K562 (cell line): ENCODE data around the gene GAL3ST3. TPM values are rescaled to one million over a fixed set of nuclear protein-coding genes. Genes with fewer than 3 reads are reported as not detected.

ENCODE experiments used
- ATAC-seq: fragments of 200-7000 bp; cut with Tn5 transposase; 3 replicates; pipeline ENCODE4 v1.9.1; 2020; ENCODE audit warnings: moderate library complexity
- BruUV-seq: library from RNA; stranded (reverse); fragments of 400-500 nt; replicated peaks from 2 replicates; lab custom pipeline; 2021; lab: Mats Ljungman, UMichigan
- CTCF ChIA-PET: fragments of 300-600 bp; formaldehyde crosslinking; extraction: SDS; loops from one replicate; lab custom pipeline; 2021; ENCODE audit warnings: low intra/inter-chr PET ratio; lab: Yijun Ruan, JAX
- POLR2A ChIA-PET: fragments of 300-600, 350-650 bp; sonication (Branson Sonifier 250); formaldehyde crosslinking; extraction: SDS; loops from one replicate; lab custom pipeline; 2021; ENCODE audit warnings: antibody characterized with exemption, inconsistent platforms; lab: Yijun Ruan, JAX
- DNase-seq, 4 experiments: peaks; one replicate each; pipeline versions ENCODE4 v3.0.0 to v3.0.0-alpha.2; 2011 to 2018; ENCODE audit warnings: low spot score in 3 of 4, mixed read lengths in 3 of 4; ENCODE audit errors: extremely low read depth in 1 of 4
- FAIRE-seq: peaks from 2 replicates; lab custom pipeline; 2011; peaks lifted over from hg19 to GRCh38; lab: Jason Lieb, UNC
- H2AFZ ChIP-seq: 2 replicates; pipeline ENCODE4 v1.6.0; 2011; ENCODE audit warnings: low read depth, low read length, control low read depth, inconsistent platforms
- H3K27ac ChIP-seq: fragments of 200-600 bp; 3 replicates; pipeline ENCODE4 v1.8.0; 2011; ENCODE audit warnings: low read depth, mild to moderate bottlenecking, control low read depth, inconsistent platforms, low read length, moderate library complexity, mixed read lengths; ENCODE audit errors: extremely low read depth
- H3K27me3 ChIP-seq, 2 experiments: fragments of 300-600 bp in 1 of 2; 2 replicates in 1 of 2; 3 replicates in 1 of 2; pipeline versions ENCODE4 v1.6.0 to v1.8.0; 2011; ENCODE audit warnings: inconsistent platforms in 2 of 2, low read length in 2 of 2, mild to moderate bottlenecking in 1 of 2, mixed read lengths in 1 of 2, moderate library complexity in 1 of 2; ENCODE audit not compliant: control insufficient read depth in 2 of 2, insufficient read depth in 2 of 2
- H3K36me3 ChIP-seq: fragments of 300-600 bp; 3 replicates; pipeline ENCODE4 v1.8.0; 2011; ENCODE audit warnings: mild to moderate bottlenecking, low read length, inconsistent platforms; ENCODE audit not compliant: control insufficient read depth, insufficient read depth
- H3K4me1 ChIP-seq, 2 experiments: fragments of 200-600 bp in 1 of 2; replicated peaks in 1 of 2; 2 replicates in 1 of 2; 3 replicates in 1 of 2; pipeline versions ENCODE4 v1.5.1 to v1.8.0; 2011; ENCODE audit warnings: inconsistent platforms in 2 of 2, low read length in 2 of 2, mild to moderate bottlenecking in 1 of 2, mixed read lengths in 1 of 2, moderate library complexity in 1 of 2; ENCODE audit not compliant: control insufficient read depth in 2 of 2, insufficient read depth in 2 of 2
- H3K4me2 ChIP-seq: 2 replicates; pipeline ENCODE4 v1.6.1; 2011; ENCODE audit warnings: low read length, control low read depth, inconsistent platforms, mixed read lengths; ENCODE audit not compliant: insufficient read depth
- H3K4me3 ChIP-seq: fragments of 200-600 bp; sonication (generic), shearing (Covaris generic); 2 replicates; pipeline ENCODE4 v1.5.1; 2016; ENCODE audit warnings: control low read depth, inconsistent platforms
- H3K79me2 ChIP-seq: fragments of 200-600 bp; 3 replicates; pipeline ENCODE4 v1.8.0; 2011; ENCODE audit warnings: low read length, inconsistent platforms; ENCODE audit not compliant: control insufficient read depth, insufficient read depth
- H3K9ac ChIP-seq, 2 experiments: 2 replicates each; pipeline versions ENCODE4 v1.6.0 to v1.6.1; 2011; ENCODE audit warnings: low read depth in 2 of 2, low read length in 2 of 2, control low read depth in 1 of 2, inconsistent platforms in 1 of 2, mild to moderate bottlenecking in 1 of 2, mixed read lengths in 1 of 2; ENCODE audit not compliant: insufficient read depth in 1 of 2
- H3K9me1 ChIP-seq: one replicate; pipeline ENCODE4 v1.6.0; 2011; ENCODE audit warnings: inconsistent platforms, mild to moderate bottlenecking, low read length, moderate library complexity; ENCODE audit not compliant: control insufficient read depth, insufficient read depth
- H3K9me3 ChIP-seq: replicated peaks from 2 replicates; pipeline ENCODE4 v1.5.1; 2011; ENCODE audit warnings: low read depth, low read length, inconsistent platforms; ENCODE audit not compliant: control insufficient read depth, insufficient read depth
- H4K20me1 ChIP-seq: replicated peaks from 2 replicates; pipeline ENCODE4 v1.6.1; 2011; ENCODE audit warnings: low read length, inconsistent platforms, mixed read lengths; ENCODE audit not compliant: control insufficient read depth, insufficient read depth
- CBFA2T3 ChIP-seq: fragments of 450-650 bp; IDR thresholded peaks from 2 replicates; pipeline ENCODE4 v1.6.1; 2017
- DACH1 ChIP-seq: fragments of 450-650 bp; IDR thresholded peaks from 2 replicates; pipeline ENCODE4 v1.6.1; 2018; ENCODE audit not compliant: partially characterized antibody
- ETV6 ChIP-seq, 3 experiments: fragments of 150-350 bp in 1 of 3; sonication (generic) in 1 of 3; formaldehyde crosslinking in 1 of 3; IDR thresholded peaks; 2 replicates each; pipeline versions ENCODE4 v1.6.1 to v1.8.0; 2014 to 2022; ENCODE audit warnings: borderline replicate concordance in 2 of 3, low read depth in 2 of 3, antibody characterized with exemption in 1 of 3, low read length in 1 of 3, mild to moderate bottlenecking in 1 of 3, missing genetic modification reagents in 1 of 3
- LCOR ChIP-seq: sonication (generic); formaldehyde crosslinking; IDR thresholded peaks from 2 replicates; pipeline ENCODE4 v1.8.0; 2022; ENCODE audit warnings: mild to moderate bottlenecking, missing genetic modification reagents
- RBM14 ChIP-seq: fragments of 200-400 bp; formaldehyde crosslinking; IDR thresholded peaks from 2 replicates; pipeline ENCODE4 v1.6.1; 2018; ENCODE audit warnings: low read depth, mild to moderate bottlenecking, low read length, moderate library complexity, borderline replicate concordance; ENCODE audit not compliant: insufficient read depth
- SP1 ChIP-seq: sonication (generic); formaldehyde crosslinking; IDR thresholded peaks from 2 replicates; pipeline ENCODE4 v1.8.1; 2022; ENCODE audit warnings: mild to moderate bottlenecking, missing genetic modification reagents
- SPI1 ChIP-seq: IDR thresholded peaks from 2 replicates; pipeline ENCODE4 v1.6.1; 2011; ENCODE audit warnings: low read depth, low read length, control low read depth, borderline replicate concordance
- ZNF311 ChIP-seq: fragments of 250-450 bp; sonication (Bioruptor Pico); IDR thresholded peaks from 2 replicates; pipeline ENCODE4 v1.4.0; 2020; ENCODE audit warnings: mild to moderate bottlenecking, moderate library complexity
- WGBS: fragments of 100-300 bp; shearing (Covaris generic); methylation state at CpG from one replicate; pipeline ENCODE4 v1.1.6; 2016; ENCODE audit warnings: low coverage, mixed read lengths; ENCODE audit not compliant: insufficient coverage; ENCODE audit errors: missing lambda C conversion rate; 5-methylcytosine and 5-hydroxymethylcytosine counted together
- in situ Hi-C: fragments of 300-500 bp; cut with MboI; formaldehyde crosslinking; loops from 4 replicates; pipeline ENCODE4 v1.15.0; 2018; ENCODE audit warnings: inconsistent platforms, mixed read lengths
- intact Hi-C: fragments of 100-400 bp; cut with micrococcal nuclease; formaldehyde crosslinking; loops from 2 replicates; pipeline ENCODE4 v1.14.2; 2022
- polyA plus RNA-seq, 8 experiments: library from polyadenylated mRNA; depleted of rRNA in 4 of 8; stranded (reverse) in 5 of 8; unstranded in 3 of 8; fragments of >200 nt; fragmentation: Nextera tagmentation in 2 of 8; fragmentation: Illumina TruSeq in 1 of 8; extraction: Ambion mirVana in 2 of 8; extraction: Trizol in 1 of 8; gene quantifications; 2 replicates each; pipeline versions ENCODE4 v1.2.1 to v1.2.3, GENCODE V29; 2011 to 2014; ENCODE audit warnings: inconsistent platforms in 1 of 8, missing spikeins in 1 of 8
- total RNA-seq, 7 experiments: library from RNA; depleted of rRNA in 6 of 7; stranded (reverse); fragments of >200 nt in 6 of 7; fragmentation: Illumina TruSeq in 2 of 7; extraction: Trizol in 2 of 7; gene quantifications; 2 replicates each; pipeline versions ENCODE4 v1.2.1 to v1.2.3, GENCODE V29; 2011 to 2021; ENCODE audit warnings: low replicate concordance in 1 of 7
- TF ChIP-seq, protein P1 (sequence below): fragments of 450-650 bp; IDR thresholded peaks from one replicate; pipeline ENCODE4 v1.6.1; 2018; ENCODE audit warnings: mild to moderate bottlenecking, moderate library complexity; ENCODE audit not compliant: partially characterized antibody
- TF ChIP-seq, protein P2 (sequence below): sonication (generic); formaldehyde crosslinking; IDR thresholded peaks from 2 replicates; pipeline ENCODE4 v1.9.0; 2022; ENCODE audit warnings: mild to moderate bottlenecking, missing genetic modification reagents
- TF ChIP-seq, protein P3 (sequence below): conservative IDR thresholded peaks from 2 replicates; pipeline ENCODE4 v1.6.1; 2011; ENCODE audit warnings: low read depth, mild to moderate bottlenecking, low read length; ENCODE audit not compliant: control insufficient read depth
- TF ChIP-seq, protein P4 (sequence below): sonication (generic); formaldehyde crosslinking; IDR thresholded peaks from 2 replicates; pipeline ENCODE4 v1.8.0; 2023; ENCODE audit warnings: missing genetic modification reagents, mild to moderate bottlenecking, borderline replicate concordance

GAL3ST3 gene
- total and polyA plus RNA-seq, 9 of the 15 experiments (the other 6 are each of a cell fraction or from before 2014, with no cell fraction given), result not detected

DNA sequence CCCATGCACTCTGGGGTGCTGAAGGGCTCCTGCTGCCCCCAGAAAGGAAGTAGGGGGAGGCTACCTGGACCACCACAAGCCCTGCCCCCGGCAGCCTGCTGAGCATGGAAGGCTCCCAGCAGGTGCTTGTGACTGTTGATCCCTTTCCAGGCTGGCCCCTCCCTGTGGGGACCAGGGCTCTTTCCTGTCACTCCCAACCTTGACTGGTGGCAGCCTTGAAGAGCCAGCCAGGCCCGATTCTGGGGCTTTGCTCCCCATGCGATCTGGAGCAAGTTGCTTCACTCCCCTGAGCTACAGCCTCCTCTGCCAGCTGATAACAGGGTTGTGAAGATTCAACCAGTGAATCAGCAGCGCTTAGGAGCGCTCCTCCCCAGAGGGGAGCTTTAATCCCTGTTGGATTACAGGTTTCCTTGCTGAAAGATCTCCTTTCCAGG, 41.7 kb downstream of the GAL3ST3 start:
- ChIA-PET CTCF (no interaction called here), POLR2A (interaction anchor here (0.6 to 3.3 kb wide), 8 partner anchors 8 to 149 kb away, joined by 3 to 13 read pairs (median 4); partner anchors contain the start of genes CATSPER1 and CFL1)
- H3K9me1 ChIP-seq, result no peaks in the 10 kb centered on the region
- FAIRE-seq (peak; percentile 60), DNase-seq (peak in 2 of 4 experiments; percentile 53 to 64), ATAC-seq (peak; percentile 58)
- peaks cover 17% of the 10 kb centered on the region for H3K79me2 ChIP-seq
- no peaks in the 10 kb centered on the region for H3K9me3 ChIP-seq
- peak overlapping the region in 1 of 2 experiments; percentile 75; a peak in 1 of 4 replicates for H3K9ac ChIP-seq
- in situ Hi-C loops (no loop called here), intact Hi-C loops (no loop called here)
- BruUV-seq, result no TSS peak
- H3K4me2 ChIP-seq, result no peak overlapping the region
- peaks cover 23 to 36% of the 10 kb centered on the region in 2 experiments; a peak in 4 of 5 replicates for H3K4me1 ChIP-seq
- peaks cover 24% of the 10 kb centered on the region; the same call in 2 of the 3 replicates for H3K36me3 ChIP-seq
- 16% methylated on average over 5 of the region's 5 CpGs for WGBS
- no peaks in the 10 kb centered on the region for H3K27me3 ChIP-seq
- H4K20me1 ChIP-seq, result no peaks in the 10 kb centered on the region
- no peak overlapping the region for H2AFZ ChIP-seq
- H3K4me3 ChIP-seq, result no peak overlapping the region
- H3K27ac ChIP-seq, result no peak overlapping the region
- TF ChIP-seq RBM14 (no peak), SPI1 (no peak), ETV6 (IDR thresholded peaks at IDR 0.05; ENCODE audit: borderline replicate concordance in 1 of 2, low read depth in 2 of 2, low read length in 1 of 2) (no peak), ETV6 (CRISPR knock-in tag; IDR thresholded peaks at IDR 0.05; ENCODE audit: borderline replicate concordance) (no peak), DACH1 (peak; percentile 17), SP1 (CRISPR knock-in tag) (no peak), LCOR (CRISPR knock-in tag) (0 out of 2 replicates have a peak, but pooled peaks have one; percentile 43), ZNF311 (no peak), CBFA2T3 (0 out of 2 replicates have a peak, but pooled peaks have one; percentile 18)
- TF ChIP-seq, protein P1, sequence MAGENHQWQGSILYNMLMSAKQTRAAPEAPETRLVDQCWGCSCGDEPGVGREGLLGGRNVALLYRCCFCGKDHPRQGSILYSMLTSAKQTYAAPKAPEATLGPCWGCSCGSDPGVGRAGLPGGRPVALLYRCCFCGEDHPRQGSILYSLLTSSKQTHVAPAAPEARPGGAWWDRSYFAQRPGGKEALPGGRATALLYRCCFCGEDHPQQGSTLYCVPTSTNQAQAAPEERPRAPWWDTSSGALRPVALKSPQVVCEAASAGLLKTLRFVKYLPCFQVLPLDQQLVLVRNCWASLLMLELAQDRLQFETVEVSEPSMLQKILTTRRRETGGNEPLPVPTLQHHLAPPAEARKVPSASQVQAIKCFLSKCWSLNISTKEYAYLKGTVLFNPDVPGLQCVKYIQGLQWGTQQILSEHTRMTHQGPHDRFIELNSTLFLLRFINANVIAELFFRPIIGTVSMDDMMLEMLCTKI, result no peak
- TF ChIP-seq, protein P2, sequence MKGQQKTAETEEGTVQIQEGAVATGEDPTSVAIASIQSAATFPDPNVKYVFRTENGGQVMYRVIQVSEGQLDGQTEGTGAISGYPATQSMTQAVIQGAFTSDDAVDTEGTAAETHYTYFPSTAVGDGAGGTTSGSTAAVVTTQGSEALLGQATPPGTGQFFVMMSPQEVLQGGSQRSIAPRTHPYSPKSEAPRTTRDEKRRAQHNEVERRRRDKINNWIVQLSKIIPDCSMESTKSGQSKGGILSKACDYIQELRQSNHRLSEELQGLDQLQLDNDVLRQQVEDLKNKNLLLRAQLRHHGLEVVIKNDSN, result no peak
- TF ChIP-seq, protein P3, sequence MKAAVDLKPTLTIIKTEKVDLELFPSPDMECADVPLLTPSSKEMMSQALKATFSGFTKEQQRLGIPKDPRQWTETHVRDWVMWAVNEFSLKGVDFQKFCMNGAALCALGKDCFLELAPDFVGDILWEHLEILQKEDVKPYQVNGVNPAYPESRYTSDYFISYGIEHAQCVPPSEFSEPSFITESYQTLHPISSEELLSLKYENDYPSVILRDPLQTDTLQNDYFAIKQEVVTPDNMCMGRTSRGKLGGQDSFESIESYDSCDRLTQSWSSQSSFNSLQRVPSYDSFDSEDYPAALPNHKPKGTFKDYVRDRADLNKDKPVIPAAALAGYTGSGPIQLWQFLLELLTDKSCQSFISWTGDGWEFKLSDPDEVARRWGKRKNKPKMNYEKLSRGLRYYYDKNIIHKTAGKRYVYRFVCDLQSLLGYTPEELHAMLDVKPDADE, result no peak
- TF ChIP-seq, protein P4, sequence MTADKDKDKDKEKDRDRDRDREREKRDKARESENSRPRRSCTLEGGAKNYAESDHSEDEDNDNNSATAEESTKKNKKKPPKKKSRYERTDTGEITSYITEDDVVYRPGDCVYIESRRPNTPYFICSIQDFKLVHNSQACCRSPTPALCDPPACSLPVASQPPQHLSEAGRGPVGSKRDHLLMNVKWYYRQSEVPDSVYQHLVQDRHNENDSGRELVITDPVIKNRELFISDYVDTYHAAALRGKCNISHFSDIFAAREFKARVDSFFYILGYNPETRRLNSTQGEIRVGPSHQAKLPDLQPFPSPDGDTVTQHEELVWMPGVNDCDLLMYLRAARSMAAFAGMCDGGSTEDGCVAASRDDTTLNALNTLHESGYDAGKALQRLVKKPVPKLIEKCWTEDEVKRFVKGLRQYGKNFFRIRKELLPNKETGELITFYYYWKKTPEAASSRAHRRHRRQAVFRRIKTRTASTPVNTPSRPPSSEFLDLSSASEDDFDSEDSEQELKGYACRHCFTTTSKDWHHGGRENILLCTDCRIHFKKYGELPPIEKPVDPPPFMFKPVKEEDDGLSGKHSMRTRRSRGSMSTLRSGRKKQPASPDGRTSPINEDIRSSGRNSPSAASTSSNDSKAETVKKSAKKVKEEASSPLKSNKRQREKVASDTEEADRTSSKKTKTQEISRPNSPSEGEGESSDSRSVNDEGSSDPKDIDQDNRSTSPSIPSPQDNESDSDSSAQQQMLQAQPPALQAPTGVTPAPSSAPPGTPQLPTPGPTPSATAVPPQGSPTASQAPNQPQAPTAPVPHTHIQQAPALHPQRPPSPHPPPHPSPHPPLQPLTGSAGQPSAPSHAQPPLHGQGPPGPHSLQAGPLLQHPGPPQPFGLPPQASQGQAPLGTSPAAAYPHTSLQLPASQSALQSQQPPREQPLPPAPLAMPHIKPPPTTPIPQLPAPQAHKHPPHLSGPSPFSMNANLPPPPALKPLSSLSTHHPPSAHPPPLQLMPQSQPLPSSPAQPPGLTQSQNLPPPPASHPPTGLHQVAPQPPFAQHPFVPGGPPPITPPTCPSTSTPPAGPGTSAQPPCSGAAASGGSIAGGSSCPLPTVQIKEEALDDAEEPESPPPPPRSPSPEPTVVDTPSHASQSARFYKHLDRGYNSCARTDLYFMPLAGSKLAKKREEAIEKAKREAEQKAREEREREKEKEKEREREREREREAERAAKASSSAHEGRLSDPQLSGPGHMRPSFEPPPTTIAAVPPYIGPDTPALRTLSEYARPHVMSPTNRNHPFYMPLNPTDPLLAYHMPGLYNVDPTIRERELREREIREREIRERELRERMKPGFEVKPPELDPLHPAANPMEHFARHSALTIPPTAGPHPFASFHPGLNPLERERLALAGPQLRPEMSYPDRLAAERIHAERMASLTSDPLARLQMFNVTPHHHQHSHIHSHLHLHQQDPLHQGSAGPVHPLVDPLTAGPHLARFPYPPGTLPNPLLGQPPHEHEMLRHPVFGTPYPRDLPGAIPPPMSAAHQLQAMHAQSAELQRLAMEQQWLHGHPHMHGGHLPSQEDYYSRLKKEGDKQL, result no peak
